H1 (cell line): ENCODE data around the gene DENND4A. TPM values are rescaled to one million over a fixed set of nuclear protein-coding genes. Genes with fewer than 3 reads are reported as not detected.

ENCODE experiments used
- BCL11A ChIP-seq, 2 experiments: IDR thresholded peaks; one replicate each; pipeline ENCODE4 v1.6.1; 2011; ENCODE audit warnings: low read depth in 2 of 2, low read length in 2 of 2, mild to moderate bottlenecking in 2 of 2
- POLR2A ChIP-seq, 2 experiments: IDR thresholded peaks; 1 replicate in 1 of 2; 2 replicates in 1 of 2; pipeline ENCODE4 v1.6.1; 2011; ENCODE audit warnings: low read depth in 2 of 2, low read length in 2 of 2, mild to moderate bottlenecking in 2 of 2; ENCODE audit errors: control extremely low read depth in 1 of 2
- RBBP5 ChIP-seq: IDR thresholded peaks from 2 replicates; pipeline ENCODE4 v1.7.1; 2012; ENCODE audit warnings: low read depth, mild to moderate bottlenecking, inconsistent platforms, low read length, moderate library complexity, borderline replicate concordance
- SIN3A ChIP-seq, 2 experiments: IDR thresholded peaks in 1 of 2; conservative IDR thresholded peaks in 1 of 2; 2 replicates each; pipeline ENCODE4 v1.6.1; 2011 to 2012; ENCODE audit warnings: low read length in 2 of 2, improper control_type of control experiment in 1 of 2, low read depth in 1 of 2, mild to moderate bottlenecking in 1 of 2
- polyA plus RNA-seq, 7 experiments: library from polyadenylated mRNA; depleted of rRNA in 3 of 7; stranded (reverse) in 5 of 7; unstranded in 2 of 7; fragments of >200 nt in 5 of 7; fragments of 200-250 nt in 2 of 7; gene quantifications; 1 replicate in 5 of 7; 2 replicates in 1 of 7; 4 replicates in 1 of 7; pipeline versions ENCODE4 v1.2.1 to v1.2.3, GENCODE V29; 2011 to 2013; ENCODE audit warnings: missing spikeins in 2 of 7, mixed read lengths in 2 of 7
- total RNA-seq: library from RNA; stranded (reverse); fragmentation: NEBNext Ultra II Directional; extraction: Animal tissue kit (Norgen Biotek cat#: 25700); gene quantifications from 2 replicates; pipeline ENCODE4 v1.2.1, GENCODE V29; 2021

The DENND4A gene
- total and polyA plus RNA-seq, 2 of the 8 experiments (the other 6 are each of a cell fraction or from before 2014, with no cell fraction given): 1.3 to 4.7 TPM

DNA sequence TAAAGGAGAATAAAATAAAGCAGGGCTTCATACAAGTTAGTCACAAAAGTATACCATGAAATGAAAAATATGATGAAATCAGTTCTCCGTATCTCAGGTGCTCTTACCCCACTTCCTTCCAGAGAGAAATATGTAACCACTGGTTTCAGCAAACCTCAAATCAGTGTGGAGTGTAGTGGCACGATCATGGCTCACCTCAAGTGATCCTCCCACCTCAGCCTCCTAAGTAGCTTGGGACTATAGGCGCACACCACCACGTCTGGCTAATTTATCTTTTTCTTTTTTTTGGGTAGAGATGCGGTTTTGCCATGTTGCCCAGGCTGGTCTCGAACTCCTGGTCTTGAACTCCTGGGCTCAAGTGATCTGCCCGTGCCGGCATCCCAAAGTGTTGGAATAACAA lies 24.2 kb downstream of the DENND4A start (continued):
- TF ChIP-seq RBBP5: no peak
- no peak for TF ChIP-seq BCL11A (IDR thresholded peaks at IDR 0.05; ENCODE audit: low read depth in 2 of 2, low read length in 2 of 2)
- no peak for TF ChIP-seq POLR2A (IDR thresholded peaks at IDR 0.05; ENCODE audit: control extremely low read depth in 1 of 2, low read depth in 2 of 2, low read length in 2 of 2)
- no peak for TF ChIP-seq SIN3A (conservative IDR thresholded peaks at IDR 0.05 in 1 of 2, IDR thresholded peaks at IDR 0.05 in 1 of 2; ENCODE audit: low read depth in 1 of 2, low read length in 2 of 2)
